ENCODE data around the gene CHAC1.

CHAC1 gene

GRCh38 chr15:40923551-40923950 is 29.7 kb upstream of the CHAC1 start:
- DNase-seq (ENCODE audit: low read depth in 3 of 3, low spot score in 1 of 3) = no peak

GRCh38 chr15:40925495-40925862 is 27.8 kb upstream of the CHAC1 start:
- no peak for DNase-seq (ENCODE audit: low read depth in 3 of 3, low spot score in 1 of 3)

GRCh38 chr15:40925863-40926658 is 27.2 kb upstream of the CHAC1 start:
- DNase-seq (ENCODE audit: low read depth in 3 of 3, low spot score in 1 of 3) = no peak

DNA sequence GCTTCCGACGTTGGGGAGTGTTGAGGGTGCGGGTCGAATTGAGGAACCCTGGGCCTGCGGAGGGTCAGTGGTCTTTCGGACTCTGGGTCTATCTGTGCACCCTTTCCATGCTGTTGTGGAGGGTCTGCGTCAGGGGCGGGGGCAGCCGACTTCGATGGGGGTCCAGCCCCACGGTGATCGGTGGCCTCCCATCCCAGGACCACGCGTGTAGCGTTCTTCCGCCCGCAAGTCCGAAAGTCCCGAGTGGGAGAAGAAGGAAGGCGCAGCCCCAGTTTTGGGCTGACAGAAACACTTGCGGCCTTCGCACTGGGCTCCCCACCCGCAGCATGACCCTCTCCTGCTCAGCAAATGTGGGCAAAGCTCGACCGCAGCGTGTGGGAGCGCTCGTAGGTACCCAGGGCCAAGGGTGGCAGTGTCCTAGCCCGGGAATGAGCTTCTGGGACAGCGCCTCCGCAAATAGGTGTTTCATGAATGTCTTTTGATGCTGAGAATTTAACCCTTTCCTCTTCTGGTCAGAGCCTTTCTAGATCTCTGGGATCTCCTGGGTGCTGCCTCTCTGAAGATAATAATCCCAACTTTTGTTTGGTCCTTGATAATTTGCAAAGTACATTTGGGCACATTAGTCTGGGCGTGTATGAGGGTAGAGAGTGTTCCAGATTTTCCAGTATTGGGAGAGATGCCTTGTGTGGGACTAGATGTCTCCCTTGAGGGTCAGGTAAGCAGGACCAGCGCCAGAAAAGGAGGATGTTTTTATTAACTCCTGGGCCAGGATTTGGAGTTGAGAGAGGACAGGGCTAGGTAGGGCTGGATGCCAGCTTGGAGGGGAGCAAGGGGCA is 26.4 kb upstream of the CHAC1 start:
- DNase-seq (ENCODE audit: low read depth in 3 of 3, low spot score in 1 of 3) = no peak

DNA sequence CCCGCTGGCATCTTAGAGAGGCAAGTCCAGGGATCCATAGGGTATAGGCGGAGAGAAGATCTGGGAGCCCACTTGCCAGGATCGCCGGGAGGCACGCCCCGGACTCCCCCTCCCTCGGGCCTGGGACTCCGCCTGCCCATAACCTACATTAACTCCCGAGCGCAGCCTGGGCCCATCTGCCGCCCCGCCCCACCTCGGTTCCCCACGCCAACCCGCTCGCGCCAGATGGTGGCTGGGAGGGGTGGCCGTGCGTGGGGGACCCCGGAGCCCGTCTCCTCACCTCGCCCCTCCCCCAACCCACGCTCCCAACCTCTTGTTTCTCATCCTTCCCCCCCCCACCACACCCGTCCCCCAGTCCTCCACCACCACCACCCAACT is 25.8 kb upstream of the CHAC1 start:
- DNase-seq (ENCODE audit: low read depth in 3 of 3, low spot score in 1 of 3) = no peak

DNA sequence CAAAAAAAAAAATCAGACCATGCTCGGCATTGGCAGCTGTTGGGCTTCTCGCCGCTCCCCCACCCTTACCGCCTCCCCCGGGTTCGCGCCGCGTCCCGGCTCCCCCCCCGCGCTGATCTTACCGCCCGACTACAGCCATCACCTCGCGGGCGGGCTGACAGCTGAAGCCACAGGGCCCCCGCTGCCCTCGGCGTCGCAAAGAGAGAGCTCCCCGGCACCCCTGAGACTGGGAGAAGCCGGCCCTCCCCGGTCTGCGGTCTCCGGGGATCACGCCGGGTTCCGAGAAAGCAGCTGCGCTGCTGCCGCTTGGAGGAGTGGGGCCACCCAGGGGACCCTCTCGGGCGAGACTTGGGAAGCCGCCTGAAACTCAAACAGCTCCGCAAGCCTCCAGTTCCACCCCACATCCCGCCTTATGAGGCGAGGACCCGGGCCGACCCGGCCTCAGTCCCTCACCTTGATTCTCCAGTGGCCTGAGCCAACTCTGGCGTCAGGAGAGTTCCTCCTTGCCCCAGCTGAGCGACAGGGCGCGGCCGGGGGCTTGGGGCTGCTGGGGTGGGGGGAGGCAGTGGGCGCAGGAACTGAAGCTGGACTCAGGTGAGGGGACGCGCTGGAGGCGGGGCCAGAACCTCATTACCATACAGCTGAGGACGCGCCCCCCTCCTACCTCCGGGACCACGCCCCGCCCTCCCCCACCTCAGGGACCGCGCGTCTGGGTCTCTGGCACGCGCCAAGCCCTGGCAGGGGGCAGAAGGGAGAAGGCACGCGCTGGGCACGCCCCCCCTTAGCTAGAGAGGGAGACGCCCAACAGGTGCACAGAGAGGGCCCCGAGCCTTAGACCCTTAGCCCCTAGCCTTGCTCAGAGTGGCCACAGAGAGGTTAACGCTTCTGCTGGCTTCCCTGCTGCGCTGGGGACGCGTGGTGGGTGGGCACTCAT is 25.1 kb upstream of the CHAC1 start:
- no peak for DNase-seq (ENCODE audit: low read depth in 3 of 3, low spot score in 1 of 3)

DNA sequence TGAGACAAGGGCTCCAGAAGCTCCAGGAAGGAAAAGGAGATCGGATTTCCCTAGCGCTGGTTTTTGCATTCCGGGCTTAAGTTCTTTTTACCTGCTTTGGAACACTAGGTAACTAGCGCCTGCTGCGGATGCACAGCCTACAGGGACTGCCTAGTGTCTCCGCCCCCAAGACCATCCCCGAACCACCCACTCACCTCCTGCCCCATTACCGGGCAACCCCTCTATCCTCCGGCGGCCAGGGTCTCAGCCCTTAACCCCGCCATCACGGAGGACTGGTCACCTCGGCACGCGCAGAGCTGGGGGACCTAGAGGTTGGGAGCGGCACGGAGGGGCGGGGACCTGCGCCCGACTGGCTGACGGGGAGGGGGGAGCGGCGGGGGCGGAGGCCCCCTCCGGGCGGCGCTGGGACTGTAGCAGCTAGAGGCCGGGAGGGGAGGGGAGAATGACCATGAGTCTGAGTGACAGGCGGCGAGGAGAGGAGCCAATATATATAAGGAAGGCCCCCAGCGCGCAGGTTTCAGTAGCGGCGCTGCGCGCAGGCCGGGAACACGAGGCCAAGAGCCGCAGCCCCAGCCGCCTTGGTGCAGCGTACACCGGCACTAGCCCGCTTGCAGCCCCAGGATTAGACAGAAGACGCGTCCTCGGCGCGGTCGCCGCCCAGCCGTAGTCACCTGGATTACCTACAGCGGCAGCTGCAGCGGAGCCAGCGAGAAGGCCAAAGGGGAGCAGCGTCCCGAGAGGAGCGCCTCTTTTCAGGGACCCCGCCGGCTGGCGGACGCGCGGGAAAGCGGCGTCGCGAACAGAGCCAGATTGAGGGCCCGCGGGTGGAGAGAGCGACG is 24.2 kb upstream of the CHAC1 start, which contains the start of gene DLL4:
Gene DLL4 (plus strand): TSS at position 520 of the 839 bp plus-strand sequence. CDS start 329 bp downstream, outside the sequence.
- no peak for DNase-seq (ENCODE audit: low read depth in 3 of 3, low spot score in 1 of 3)

GRCh38 chr15:40929660-40930429 is 23.4 kb upstream of the CHAC1 start:
- DNase-seq (ENCODE audit: low read depth in 3 of 3, low spot score in 1 of 3) = no peak

- DNase-seq (ENCODE audit: low read depth in 3 of 3, low spot score in 1 of 3) = no peak
These were observed 22.6 kb upstream of the CHAC1 start for GRCh38 chr15:40930430-40931299.

DNA sequence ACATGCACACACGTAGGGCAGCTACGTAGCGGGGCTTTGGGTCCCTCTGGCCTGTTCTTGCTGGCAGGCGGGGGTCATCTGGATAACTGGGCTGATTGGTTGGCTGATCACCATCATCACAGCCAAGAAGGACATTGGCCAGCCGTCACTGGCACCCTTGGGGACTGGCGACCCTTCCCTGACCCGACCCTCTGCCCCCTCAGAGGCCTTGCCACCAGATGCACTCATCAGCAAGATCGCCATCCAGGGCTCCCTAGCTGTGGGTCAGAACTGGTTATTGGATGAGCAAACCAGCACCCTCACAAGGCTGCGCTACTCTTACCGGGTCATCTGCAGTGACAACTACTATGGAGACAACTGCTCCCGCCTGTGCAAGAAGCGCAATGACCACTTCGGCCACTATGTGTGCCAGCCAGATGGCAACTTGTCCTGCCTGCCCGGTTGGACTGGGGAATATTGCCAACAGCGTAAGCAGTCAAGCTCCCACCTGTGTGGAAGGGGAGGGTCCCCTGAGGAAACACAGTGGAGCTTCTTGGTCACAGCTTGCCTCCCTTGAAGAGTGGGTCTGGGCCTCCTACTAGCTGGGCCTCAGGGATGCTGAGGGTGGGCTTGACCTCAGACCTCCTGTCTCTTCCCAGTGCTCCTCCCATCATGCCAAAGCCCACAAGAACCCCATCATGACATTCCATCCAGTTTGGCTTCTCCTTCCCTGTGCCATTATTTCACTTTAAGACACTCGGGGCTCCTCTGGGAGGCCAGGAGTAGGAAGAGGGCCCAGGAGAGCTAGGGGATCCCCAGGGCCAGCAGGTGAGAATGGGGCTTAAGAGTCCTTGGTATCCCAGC is 21.8 kb upstream of the CHAC1 start:
- DNase-seq (ENCODE audit: low read depth in 3 of 3, low spot score in 1 of 3) = no peak

GRCh38 chr15:40932156-40932555 is 21.1 kb upstream of the CHAC1 start:
- no peak for DNase-seq (ENCODE audit: low read depth in 3 of 3, low spot score in 1 of 3)

GRCh38 chr15:40932649-40933516 is 20.4 kb upstream of the CHAC1 start:
- DNase-seq (ENCODE audit: low read depth in 3 of 3, low spot score in 1 of 3) = no peak

- DNase-seq (ENCODE audit: low read depth in 3 of 3, low spot score in 1 of 3) = no peak
These were observed 19.8 kb upstream of the CHAC1 start for GRCh38 chr15:40933517-40933902.

- DNase-seq (ENCODE audit: low read depth in 3 of 3, low spot score in 1 of 3) = no peak
These were observed 18.8 kb upstream of the CHAC1 start for GRCh38 chr15:40934457-40934856.

DNA sequence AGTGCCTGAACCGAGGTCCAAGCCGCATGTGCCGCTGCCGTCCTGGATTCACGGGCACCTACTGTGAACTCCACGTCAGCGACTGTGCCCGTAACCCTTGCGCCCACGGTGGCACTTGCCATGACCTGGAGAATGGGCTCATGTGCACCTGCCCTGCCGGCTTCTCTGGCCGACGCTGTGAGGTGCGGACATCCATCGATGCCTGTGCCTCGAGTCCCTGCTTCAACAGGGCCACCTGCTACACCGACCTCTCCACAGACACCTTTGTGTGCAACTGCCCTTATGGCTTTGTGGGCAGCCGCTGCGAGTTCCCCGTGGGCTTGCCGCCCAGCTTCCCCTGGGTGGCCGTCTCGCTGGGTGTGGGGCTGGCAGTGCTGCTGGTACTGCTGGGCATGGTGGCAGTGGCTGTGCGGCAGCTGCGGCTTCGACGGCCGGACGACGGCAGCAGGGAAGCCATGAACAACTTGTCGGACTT is 17.0 kb upstream of the CHAC1 start:
- DNase-seq (ENCODE audit: low read depth in 3 of 3, low spot score in 1 of 3) = no peak
